ENCODE results near the gene PPFIBP1.

PPFIBP1 gene

GRCh38 chr12:27497446-27497845 lies 26.6 kb upstream of the PPFIBP1 start:
- Histone ChIP-seq H3K4me3 (ENCODE audit: low read length) (no peak overlapping the region), H3K27ac (ENCODE audit: low read length) (no peak overlapping the region), H2AFZ (ENCODE audit: low read length) (no peak overlapping the region), H4K20me1 (ENCODE audit: insufficient read depth, low read length) (no peaks in the 10 kb centered on the region), H3K79me2 (ENCODE audit: low read length) (no peaks in the 10 kb centered on the region), H3K9me2 (replicated peaks; ENCODE audit: insufficient read depth, low read length) (no peaks in the 10 kb centered on the region), H3F3A (ENCODE audit: insufficient read depth, low read length) (no peaks in the 10 kb centered on the region), H3K9ac (ENCODE audit: low read length) (no peak overlapping the region), H3K4me1 (ENCODE audit: low read length) (no peaks in the 10 kb centered on the region), H3K4me2 (ENCODE audit: low read depth, low read length) (no peak overlapping the region), H3K27me3 (replicated peaks; ENCODE audit: insufficient read depth, low read length) (no peaks in the 10 kb centered on the region), H3K9me3 (replicated peaks; ENCODE audit: insufficient read depth, low read length) (no peaks in the 10 kb centered on the region), H3K36me3 (replicated peaks; ENCODE audit: insufficient read depth, low read length) (no peaks in the 10 kb centered on the region)
- TF ChIP-seq EZH2phosphoT487 (IDR thresholded peaks at IDR 0.05; ENCODE audit: low read length) = no peak
- TF ChIP-seq EZH2 (optimal IDR thresholded peaks at IDR 0.05; ENCODE audit: low read depth, low read length) = no peak
- TF ChIP-seq CTCF (IDR thresholded peaks at IDR 0.05; ENCODE audit: low read length) = no peak
- no peak for DNase-seq

- H3K27ac ChIP-seq (ENCODE audit: low read length) = no peak overlapping the region
- H3K4me1 ChIP-seq (ENCODE audit: low read length) = no peaks in the 10 kb centered on the region
- H3K79me2 ChIP-seq (ENCODE audit: low read length) = no peaks in the 10 kb centered on the region
- no peak overlapping the region for H2AFZ ChIP-seq (ENCODE audit: low read length)
- TF ChIP-seq EZH2phosphoT487 (IDR thresholded peaks at IDR 0.05; ENCODE audit: low read length) (no peak), EZH2 (optimal IDR thresholded peaks at IDR 0.05; ENCODE audit: low read depth, low read length) (no peak)
- no peaks in the 10 kb centered on the region for H3K9me3 ChIP-seq (replicated peaks; ENCODE audit: insufficient read depth, low read length)
- H4K20me1 ChIP-seq (ENCODE audit: insufficient read depth, low read length) = no peaks in the 10 kb centered on the region
- no peaks in the 10 kb centered on the region for H3K27me3 ChIP-seq (replicated peaks; ENCODE audit: insufficient read depth, low read length)
- H3K4me3 ChIP-seq (ENCODE audit: low read length) = no peak overlapping the region
- H3K4me2 ChIP-seq (ENCODE audit: low read depth, low read length) = no peak overlapping the region
- no peak for DNase-seq
- no peak overlapping the region for H3K9ac ChIP-seq (ENCODE audit: low read length)
- no peaks in the 10 kb centered on the region for H3K36me3 ChIP-seq (replicated peaks; ENCODE audit: insufficient read depth, low read length)
- no peaks in the 10 kb centered on the region for H3K9me2 ChIP-seq (replicated peaks; ENCODE audit: insufficient read depth, low read length)
- no peaks in the 10 kb centered on the region for H3F3A ChIP-seq (ENCODE audit: insufficient read depth, low read length)
Measured at GRCh38 chr12:27498149-27498548, 25.9 kb upstream of the PPFIBP1 start.

GRCh38 chr12:27498761-27499160 lies 25.2 kb upstream of the PPFIBP1 start:
- H2AFZ ChIP-seq (ENCODE audit: low read length) = no peak overlapping the region
- no peak overlapping the region for H3K9ac ChIP-seq (ENCODE audit: low read length)

More at GRCh38 chr12:27498761-27499160, 25.2 kb upstream of the PPFIBP1 start:
- DNase-seq = no peak
- no peaks in the 10 kb centered on the region for H3F3A ChIP-seq (ENCODE audit: insufficient read depth, low read length)
- H3K4me3 ChIP-seq (ENCODE audit: low read length) = no peak overlapping the region
- no peaks in the 10 kb centered on the region for H4K20me1 ChIP-seq (ENCODE audit: insufficient read depth, low read length)
- no peaks in the 10 kb centered on the region for H3K9me2 ChIP-seq (replicated peaks; ENCODE audit: insufficient read depth, low read length)
- TF ChIP-seq EZH2phosphoT487 (IDR thresholded peaks at IDR 0.05; ENCODE audit: low read length) (no peak), EZH2 (optimal IDR thresholded peaks at IDR 0.05; ENCODE audit: low read depth, low read length) (no peak), CTCF (IDR thresholded peaks at IDR 0.05; ENCODE audit: low read length) (no peak)
- no peaks in the 10 kb centered on the region for H3K9me3 ChIP-seq (replicated peaks; ENCODE audit: insufficient read depth, low read length)
- H3K4me1 ChIP-seq (ENCODE audit: low read length) = no peaks in the 10 kb centered on the region
- H3K27me3 ChIP-seq (replicated peaks; ENCODE audit: insufficient read depth, low read length) = no peaks in the 10 kb centered on the region
- no peaks in the 10 kb centered on the region for H3K79me2 ChIP-seq (ENCODE audit: low read length)
- H3K4me2 ChIP-seq (ENCODE audit: low read depth, low read length) = no peak overlapping the region
- H3K36me3 ChIP-seq (replicated peaks; ENCODE audit: insufficient read depth, low read length) = no peaks in the 10 kb centered on the region
- H3K27ac ChIP-seq (ENCODE audit: low read length) = no peak overlapping the region

All from MM.1S (cell line).